DLD1 (cell line): Measurements from ENCODE around the gene SPATS2.
"Not testable (repeated sequence)": the region's sequence is repeated elsewhere in the genome, so short reads cannot be mapped to it uniquely, and the experiment has no call there.

Experiments used
- in situ Hi-C: cut with HindIII; loops from 2 replicates; pipeline ENCODE4 v1.10.0; 2017; ENCODE audit warnings: low sequenced_read_pairs

Gene SPATS2

DNA sequence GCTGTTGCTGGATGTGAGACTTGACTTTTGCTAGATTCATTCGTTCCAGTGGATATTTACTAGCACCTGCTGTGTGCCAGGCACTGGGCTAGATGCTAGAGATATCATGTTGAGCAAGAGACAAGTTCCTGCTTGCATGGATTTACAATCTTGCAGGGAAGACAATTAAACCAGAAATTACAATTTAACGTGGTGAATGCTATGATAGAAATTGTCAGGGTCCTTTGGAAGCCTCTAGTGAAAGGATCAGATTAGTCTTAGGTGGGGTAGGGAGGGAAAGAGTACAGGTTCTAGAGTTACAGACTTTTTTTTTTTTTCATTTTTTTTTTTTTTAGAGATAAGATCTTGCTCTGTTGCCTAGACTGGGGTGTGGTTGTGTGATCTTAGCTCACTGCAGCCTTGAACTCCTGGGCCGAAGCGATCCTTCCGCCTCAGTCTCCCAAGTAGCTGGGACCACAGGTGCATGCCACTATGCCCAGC is 36.7 kb downstream of the SPATS2 start:
- in situ Hi-C loops, result no loop called here

DNA sequence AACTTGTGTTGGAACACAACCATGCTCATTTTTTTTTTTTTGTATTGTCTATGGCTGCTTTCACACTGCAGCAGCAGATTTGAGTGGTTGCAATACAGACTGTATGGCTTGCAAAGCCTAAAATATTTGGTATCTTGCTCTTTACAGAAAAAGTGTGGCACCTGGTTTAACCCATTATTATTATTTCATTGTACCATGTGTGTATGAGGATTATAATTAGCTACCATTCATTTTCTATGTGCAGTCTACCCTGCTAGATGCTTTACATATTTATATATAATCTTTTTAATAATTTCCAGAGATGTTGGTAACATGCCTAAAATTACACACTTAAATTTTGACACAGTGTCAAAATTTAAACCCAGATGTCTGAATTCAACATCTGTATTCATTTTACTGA is 37.7 kb downstream of the SPATS2 start:
- in situ Hi-C loops, result no loop called here

DNA sequence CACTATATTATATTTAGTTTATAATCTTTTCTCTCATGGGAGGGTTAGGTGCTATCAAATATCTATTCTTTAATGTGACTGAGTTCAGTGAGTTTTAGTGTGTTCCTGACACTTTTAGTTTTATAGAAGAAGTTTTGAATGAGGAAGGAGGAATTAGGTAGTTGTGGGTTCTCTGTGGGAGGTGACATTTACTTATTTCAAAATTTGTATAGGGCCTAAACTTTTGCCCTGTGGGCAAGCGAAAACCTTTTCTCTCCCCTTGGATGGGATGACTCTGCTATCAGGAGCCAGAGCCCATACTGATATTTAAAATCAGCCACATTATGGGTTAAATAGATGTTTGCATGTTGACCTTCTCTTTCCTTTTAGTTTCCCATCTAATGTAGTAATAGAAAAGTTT is 43.6 kb downstream of the SPATS2 start:
- in situ Hi-C loops, result no loop called here

DNA sequence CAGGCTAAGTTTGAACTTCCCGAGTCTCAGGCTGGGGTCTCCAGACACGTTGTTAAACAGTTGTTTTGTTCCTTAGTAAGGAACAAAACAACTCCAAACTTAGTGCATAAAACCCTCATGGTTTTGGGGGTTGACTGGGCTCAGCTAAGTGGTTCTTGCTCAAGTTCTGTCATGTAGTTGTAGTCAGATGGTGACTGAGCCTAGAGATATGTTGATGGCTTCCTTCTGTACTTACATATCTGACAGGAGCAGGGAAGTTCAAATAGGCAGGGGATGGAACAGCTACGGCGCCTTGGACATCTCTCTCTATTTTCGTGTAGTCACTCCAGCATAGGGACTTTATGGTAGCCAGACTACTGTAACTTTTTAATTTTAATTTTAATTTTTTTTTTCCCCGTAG is 45.7 kb downstream of the SPATS2 start:
- in situ Hi-C loops, result no loop called here

DNA sequence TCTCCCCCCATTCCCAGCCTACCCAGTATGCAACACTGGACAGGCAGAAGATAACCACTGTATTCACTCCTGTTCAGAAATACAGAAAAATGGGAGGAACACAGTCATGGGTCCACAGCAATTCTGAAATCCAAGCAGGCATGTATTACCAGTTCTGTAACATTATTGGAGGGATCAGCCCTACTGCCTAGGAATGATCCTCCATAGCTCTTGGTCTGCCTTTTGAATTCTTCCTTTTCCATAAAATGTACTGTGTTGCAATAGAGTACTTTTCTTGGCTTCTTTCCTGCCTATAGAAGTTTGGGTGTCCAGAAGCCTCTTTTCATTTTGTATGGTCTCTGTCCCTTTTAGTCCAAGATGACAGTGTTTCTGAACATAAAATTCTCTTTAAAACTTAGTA is 46.5 kb downstream of the SPATS2 start:
- in situ Hi-C loops, result no loop called here

DNA sequence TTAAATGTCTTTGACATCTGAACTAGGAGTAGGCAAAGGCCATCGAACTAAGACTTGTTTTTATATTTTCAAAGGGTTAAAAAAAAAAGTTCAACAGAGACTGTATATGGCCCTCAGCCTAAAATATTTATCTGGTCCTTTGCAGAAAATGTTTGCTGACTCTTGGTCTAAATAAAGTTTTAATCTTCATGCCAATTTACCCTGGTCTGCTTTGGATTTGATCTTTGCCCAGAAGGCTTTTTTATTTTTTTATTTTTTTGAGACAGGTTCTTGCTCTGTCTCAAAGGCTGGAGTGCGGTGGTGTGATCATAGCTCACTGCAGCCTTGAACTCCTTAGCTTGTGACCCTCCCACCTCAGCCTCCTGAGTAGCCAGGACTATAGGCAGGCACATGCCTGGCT is 47.1 kb downstream of the SPATS2 start:
- in situ Hi-C loops, result no loop called here

DNA sequence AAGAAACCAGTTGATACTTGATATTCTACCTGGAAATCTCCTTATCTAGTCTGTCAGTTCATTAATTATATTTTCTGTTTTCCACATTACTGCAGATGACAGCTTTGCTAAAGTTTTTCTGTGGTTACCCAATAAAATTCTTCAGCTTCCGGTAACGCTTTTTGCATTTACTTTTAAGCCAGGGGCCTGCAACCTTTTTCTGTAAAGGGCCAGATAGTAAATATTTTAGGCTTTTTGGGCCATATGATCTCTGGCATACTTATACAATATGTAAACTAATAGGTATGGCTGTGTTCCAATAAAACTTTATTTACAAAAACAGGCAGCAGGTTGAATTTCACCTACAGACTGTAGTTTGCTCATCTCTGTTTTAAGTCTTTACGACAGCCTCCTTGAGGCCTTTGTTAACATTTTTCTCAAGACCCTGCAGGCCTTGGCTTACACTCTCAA is 48.3 kb downstream of the SPATS2 start:
- in situ Hi-C loops, result no loop called here

DNA sequence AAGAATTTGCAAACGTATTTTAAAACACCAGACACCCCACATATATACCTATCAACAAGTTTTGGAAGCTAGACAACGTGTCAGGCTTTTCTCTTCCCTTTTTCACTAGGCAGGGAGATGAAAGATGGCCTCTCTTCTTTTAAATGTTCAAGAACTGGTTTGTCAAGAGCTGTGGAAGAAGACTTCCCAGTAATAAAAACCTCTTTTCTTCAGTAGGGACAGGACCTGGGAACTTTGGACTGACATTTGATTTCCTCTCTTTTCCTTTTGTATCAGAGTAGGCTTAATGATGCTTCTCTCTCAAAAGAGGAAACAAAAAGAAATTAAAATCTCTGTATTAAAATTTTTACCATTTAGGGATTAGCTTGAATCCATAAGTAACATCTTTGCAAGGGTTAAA is 49.6 kb downstream of the SPATS2 start:
- in situ Hi-C loops, result no loop called here

DNA sequence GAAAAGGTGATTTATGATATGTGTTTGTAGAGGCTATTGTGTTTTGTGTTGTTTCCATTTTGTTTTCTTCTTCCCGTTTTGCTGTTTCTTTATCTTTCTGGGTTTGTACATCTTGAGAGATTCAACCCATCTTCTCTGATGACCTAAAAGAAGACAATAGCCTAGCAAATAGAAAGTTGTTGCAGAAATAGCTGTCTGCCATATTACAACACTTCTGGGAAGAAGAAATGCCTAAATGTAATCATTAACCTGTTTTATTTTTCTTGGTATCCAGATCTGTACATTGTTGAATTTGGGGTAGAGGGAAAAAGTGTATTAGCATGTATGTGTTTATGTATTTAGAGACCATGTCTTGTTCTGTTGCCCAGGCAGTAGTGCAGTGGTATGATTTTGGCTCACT is 50.3 kb downstream of the SPATS2 start:
- in situ Hi-C loops, result no loop called here

DNA sequence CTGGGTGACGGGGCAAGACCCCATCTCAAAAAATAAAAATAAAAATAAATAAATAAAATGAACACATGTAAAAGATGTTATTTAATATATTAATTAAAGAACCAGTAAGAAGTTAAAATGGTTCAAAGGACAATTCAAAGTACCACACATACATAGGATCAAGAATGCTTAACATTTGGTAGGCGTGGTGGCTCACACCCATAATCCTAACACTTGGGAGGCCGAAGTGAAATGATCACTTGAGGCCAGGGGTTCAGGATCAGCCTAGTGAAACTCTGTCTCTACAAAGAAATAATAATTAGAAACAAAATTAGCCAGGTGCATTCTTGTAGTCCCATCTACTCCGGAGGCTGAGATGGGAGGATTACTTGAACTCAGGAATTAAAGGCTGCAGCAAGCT is 53.3 kb downstream of the SPATS2 start:
- in situ Hi-C loops, result no loop called here

DNA sequence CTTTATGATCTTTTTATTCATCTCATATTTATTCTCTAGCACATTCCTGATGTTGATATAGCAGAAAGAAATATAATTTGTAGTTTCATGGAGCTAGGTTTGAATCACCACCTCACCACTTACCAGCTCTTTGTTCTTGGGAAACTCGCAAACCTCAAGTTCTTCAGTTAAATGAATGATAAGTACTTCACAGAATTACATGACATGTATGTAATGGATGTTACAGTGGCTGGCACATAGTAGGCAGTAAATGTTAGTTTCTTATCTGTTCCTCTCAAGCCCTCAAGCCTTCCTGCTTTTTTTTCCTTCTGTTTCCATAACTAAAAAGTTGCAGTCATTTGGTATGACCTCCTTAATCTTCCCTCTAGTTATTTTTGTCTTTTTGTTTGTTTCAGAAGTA is 54.9 kb downstream of the SPATS2 start:
- in situ Hi-C loops, result no loop called here

DNA sequence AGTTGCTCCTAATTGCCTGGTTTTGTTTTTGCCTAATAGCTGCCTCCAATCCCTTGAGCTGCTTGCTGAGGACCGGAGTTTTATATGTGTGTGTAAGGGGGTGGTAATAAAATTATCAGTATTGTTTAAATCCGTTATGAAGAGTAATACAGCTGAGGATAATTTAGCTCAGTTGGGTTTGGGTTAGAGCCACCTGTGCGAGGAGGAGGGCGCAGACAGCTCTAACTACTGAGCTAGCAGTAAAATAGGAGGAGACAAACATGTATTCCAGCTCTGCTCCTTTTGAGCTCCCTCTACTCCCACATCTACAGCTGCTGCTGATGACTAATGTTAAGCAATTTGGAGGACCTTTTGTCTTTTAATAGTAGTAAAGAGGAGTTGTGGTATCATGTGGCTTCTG is 61.5 kb downstream of the SPATS2 start:
- in situ Hi-C loops, result no loop called here

DNA sequence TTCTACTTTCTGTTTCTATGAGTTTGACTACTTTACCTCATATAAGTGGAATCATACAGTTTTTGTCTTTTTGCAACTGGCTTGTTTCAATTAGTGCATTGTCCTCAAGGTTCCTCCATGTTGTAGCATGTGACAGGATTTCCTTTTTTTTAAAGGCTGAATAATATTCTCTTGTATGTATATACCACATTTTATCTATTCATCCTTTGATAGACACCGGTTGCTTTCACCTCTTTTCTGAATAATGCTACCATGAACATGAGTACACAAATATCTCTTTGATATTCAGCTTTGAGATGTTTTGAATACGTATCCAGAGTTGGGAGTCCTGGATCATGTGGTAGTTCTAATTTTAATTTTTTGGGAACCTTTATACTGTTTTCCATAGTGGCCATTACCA is 65.4 kb downstream of the SPATS2 start:
- in situ Hi-C loops, result no loop called here

DNA sequence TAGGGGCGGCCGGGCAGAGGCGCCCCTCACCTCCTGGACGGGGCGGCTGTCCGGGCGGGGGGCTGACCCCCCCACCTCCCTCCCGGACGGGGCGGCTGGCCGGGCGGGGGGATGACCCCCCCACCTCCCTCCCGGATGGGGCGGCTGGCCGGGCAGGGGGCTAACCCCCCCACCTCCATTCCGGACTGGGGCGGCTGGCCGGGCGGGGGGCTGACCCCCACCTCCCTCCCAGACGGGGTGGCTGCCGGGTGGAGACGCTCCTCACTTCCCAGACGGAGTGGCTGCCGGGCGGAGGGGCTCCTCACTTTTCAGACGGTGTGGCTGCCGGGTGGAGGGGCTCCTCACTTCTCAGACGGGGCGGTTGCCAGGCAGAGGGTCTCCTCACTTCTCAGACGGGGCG is 69.5 kb downstream of the SPATS2 start:
- in situ Hi-C loops, result not testable (repeated sequence)

DNA sequence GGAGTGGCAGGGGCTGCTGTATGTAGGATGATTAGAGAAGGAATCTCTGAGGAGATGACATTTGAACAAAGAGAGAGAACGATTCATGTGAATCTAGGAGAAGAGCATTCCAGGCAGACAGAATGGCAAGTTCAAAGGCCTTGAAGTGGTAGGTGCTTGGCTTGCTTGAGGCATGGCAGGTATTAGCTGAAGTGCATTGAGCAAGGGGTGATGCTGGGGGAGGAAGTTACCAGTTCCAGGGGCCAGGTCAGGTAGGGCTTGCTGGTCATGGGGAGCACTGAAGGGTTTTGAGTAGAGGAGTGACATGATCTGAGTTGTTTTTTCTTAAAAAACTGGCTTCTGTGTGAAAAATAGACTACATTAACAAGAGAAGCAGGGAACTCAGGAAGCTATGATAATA is 71.8 kb downstream of the SPATS2 start:
- in situ Hi-C loops, result no loop called here

DNA sequence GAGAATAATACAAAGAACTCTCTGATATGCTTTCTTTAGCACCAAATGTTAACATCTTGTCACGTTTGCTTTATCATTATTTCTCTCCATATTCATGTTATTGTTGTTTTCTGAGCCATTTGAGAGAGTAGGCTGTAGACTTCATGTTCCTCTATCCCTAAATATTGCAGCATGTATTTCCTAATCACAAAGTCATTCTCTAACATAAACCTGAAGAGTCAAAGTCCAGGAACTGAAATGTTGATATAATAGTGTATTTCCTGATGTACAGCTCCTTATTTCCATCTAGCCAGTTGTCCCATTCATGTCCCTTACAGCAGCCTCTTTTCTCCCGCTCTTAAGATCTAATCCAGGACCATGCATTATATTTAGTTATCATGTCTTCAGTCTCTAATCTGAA is 72.8 kb downstream of the SPATS2 start:
- in situ Hi-C loops, result no loop called here

DNA sequence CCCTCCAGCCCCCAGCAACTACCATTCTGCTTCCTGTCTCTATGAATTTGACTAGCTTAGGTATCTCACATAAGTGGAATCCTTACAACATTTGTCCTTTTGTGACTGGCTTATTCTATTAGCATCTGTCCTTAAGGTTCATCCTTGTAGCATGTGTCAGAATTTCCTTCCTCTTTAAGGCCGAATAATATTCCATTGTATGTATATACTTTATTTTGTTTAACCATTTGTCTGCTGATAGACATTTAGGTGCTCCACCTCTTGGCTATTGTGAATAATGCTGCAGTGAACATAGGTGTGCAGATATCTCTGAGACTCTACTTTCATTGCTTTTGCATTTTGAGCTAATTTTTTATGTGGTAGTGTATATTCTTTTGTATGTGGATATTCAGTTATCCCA is 75.7 kb downstream of the SPATS2 start:
- in situ Hi-C loops, result no loop called here

DNA sequence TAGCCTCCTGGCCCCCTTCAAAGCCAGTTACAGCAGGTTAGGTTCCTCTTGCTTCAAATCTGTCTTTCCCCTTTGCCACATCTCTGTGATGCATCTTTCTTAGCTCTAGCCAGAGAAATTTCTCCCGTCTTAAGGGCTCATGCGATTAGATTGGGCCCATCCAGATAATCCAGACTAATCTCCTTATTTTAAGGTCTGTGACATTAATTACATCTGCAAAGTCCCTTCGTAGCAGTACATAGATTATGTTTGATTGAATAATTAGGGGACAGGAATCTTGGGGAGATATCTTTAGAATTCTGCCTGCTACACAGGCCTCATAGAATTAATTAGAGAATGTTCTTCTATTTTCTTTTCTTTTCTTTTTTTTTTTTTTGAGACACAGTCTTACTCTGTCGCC is 79.3 kb downstream of the SPATS2 start:
- in situ Hi-C loops, result no loop called here

DNA sequence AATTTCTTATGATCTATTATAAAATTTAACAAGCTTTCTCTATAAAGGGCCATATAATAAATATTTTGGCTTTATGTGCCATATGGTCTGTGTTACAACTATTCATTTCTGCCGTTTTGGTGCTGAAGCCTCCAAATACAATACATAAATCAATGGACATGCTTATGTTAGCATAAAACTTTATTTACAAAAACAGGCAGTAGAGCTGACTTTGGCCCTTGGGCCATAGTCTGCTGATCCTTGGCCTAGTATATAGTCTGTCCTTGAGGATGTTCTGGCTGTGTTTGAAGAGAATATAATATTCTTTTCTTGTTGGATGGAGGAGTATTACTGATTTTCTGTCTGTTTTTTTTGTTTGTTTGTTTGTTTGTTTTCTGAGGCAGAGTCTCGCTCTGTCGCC is 81.6 kb downstream of the SPATS2 start:
- in situ Hi-C loops, result no loop called here

DNA sequence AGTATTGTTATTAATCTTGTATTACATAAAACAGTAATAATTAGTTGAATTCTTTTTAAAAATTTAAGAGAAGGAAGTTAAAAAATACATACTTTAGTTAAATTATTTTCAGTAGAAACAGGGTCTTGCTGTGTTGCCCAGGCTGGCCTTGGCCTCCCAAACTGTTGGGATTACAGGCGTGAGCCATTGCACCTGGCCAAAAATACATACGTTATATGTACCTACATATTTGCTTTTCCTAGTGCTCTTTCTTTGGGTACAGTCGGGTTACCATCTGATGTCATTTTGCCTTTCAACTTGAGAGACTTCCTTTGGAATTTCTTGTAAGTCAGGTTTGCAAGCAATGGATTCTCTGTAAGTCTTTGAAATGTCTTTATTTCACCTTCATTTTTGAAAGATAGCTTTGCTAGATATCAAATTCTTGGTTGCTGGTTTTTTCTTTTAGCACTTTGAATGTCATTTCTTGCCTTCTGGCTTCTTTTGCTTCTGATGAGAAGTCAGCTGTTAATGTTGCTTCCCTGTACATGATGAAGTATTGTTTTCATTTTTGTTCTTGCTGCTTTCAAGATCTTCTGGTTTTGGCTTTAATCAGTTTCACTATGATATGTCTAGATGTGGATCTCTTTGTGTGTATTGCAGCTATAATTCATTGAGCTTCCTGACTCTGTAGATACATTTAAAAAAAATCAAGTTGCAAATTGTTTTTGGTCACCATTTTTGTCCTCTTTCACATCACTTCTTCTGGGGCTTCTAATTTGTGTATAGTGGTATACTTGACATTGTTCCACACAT is 84.4 kb downstream of the SPATS2 start:
- in situ Hi-C loops, result no loop called here

DNA sequence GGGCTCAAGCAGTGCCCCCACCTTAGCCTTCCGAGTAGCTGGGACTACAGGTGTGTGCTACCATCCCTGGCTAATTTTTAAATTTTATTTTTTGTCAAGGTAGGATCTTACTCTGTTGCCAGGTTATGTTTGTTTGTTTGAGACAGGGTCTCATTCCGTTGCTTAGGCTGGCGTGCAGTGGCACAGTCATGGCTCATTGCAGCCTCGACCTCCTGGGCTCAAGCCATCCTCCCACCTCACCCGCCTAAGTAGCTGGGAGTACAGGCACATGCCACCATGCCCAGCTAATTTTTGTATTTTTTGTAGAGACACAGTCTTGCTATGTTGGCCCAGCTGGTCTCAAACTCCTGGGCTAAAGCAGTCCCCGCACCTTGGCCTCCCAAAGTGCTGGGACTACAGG is 88.2 kb downstream of the SPATS2 start:
- in situ Hi-C loops, result no loop called here

DNA sequence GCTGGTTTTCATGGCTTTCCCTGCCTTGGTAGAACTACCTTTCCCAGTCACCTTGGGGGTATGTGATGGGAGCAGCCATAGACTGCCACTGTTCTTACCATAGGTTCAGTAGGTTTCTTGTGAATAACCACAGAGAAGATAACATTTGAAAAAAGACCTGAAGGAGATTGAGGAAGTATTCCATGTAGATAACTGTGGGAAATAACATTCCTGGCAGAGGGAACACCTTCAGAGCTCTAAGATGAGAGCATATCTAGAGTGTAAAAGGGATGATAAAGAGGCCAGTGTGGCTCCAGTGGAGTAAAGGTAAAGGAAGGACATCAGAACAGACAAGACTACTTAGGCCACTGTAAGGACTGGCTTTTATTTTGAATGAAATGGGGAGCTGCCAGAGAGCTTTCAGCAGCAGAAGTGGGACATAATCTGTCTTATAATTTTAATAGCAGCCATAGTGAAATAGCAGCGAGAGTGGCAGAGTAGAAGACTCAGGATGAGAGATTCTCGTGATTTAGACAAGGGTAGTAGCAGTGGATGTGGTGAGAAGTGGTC is 88.9 kb downstream of the SPATS2 start:
- in situ Hi-C loops, result no loop called here

DNA sequence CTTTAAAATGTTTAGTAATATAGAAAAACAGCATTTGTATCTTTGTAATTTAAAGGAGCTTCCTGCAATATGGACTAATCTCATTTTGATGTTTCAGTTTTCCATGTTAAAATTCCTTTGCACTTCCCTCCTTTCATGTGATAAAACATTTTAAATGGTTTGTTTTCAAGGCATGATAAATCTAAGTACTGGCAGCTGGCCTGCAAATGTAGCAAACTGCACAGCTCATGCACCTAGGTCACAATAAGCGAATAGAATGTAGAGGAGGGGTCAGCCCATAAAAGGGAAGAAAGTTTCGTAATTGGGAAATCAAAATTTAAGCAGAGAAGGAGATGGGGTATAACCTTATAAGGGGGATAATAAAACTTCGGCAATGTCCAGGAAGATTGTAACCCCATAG is 91.6 kb downstream of the SPATS2 start:
- in situ Hi-C loops, result no loop called here
